ENCODE measurements around the gene PRADC1.
"Not testable (repeated sequence)": the region's sequence is repeated elsewhere in the genome, so short reads cannot be mapped to it uniquely, and the experiment has no call there.

The PRADC1 gene

GRCh38 chr2:73202156-73203054 lies 30.6 kb downstream of the PRADC1 start, which contains the start of gene NOTO:
Gene NOTO (plus strand): TSS chr2:73202574. CDS start chr2:73202667, 93 bp downstream.
- no peak for DNase-seq (ENCODE audit: low spot score)

- DNase-seq (ENCODE audit: low spot score) = not testable (repeated sequence)
Measured at GRCh38 chr2:73200281-73200680, 32.8 kb downstream of the PRADC1 start.

GRCh38 chr2:73197579-73197978 lies 35.5 kb downstream of the PRADC1 start:
- DNase-seq (ENCODE audit: low spot score) = no peak

GRCh38 chr2:73187549-73187948 lies 45.5 kb downstream of the PRADC1 start:
- no peak for DNase-seq (ENCODE audit: low spot score)

DNA sequence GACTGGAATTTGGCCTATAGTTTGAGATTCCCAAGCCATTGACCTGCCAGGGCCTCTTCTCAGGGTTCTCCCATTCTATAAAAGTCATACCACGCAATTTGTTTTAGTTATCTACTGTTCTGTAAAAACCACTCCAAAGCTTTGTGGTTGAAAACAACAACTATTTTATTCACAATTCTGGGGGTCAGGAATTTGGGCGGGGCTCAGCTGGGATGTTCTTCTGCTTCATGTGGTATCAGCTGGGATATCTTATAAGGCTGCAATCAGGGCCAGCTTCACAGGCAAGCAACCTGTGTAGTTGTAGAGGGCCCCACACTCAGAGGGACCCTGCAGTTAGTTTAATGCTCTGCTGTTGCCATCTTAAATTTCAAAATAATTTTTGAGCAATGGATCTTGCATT lies 47.1 kb downstream of the PRADC1 start:
- no peak for DNase-seq (ENCODE audit: low spot score)
